Ishikawa (cell line): ENCODE measurements around the gene CTTNBP2.

Experiments
- CEBPB ChIP-seq: IDR thresholded peaks from 2 replicates; pipeline ENCODE4 v1.6.1; 2012
- CREB1 ChIP-seq: IDR thresholded peaks from 2 replicates; pipeline ENCODE4 v1.6.1; 2012; ENCODE audit warnings: low read depth
- EGR1 ChIP-seq: IDR thresholded peaks from 2 replicates; pipeline ENCODE4 v1.6.1; 2012
- EP300 ChIP-seq: IDR thresholded peaks from 2 replicates; pipeline ENCODE4 v1.6.1; 2012; ENCODE audit warnings: borderline replicate concordance
- FOXM1 ChIP-seq: IDR thresholded peaks from 2 replicates; pipeline ENCODE4 v1.6.1; 2012; ENCODE audit warnings: low read depth, borderline replicate concordance
- MAX ChIP-seq: IDR thresholded peaks from 2 replicates; pipeline ENCODE4 v1.6.1; 2012
- NFIC ChIP-seq: IDR thresholded peaks from 2 replicates; pipeline ENCODE4 v1.6.1; 2012
- TAF1 ChIP-seq: IDR thresholded peaks from 2 replicates; pipeline ENCODE4 v1.6.1; 2012; ENCODE audit warnings: low read depth, mild to moderate bottlenecking
- USF1 ChIP-seq: IDR thresholded peaks from 2 replicates; pipeline ENCODE4 v1.6.1; 2012
- YY1 ChIP-seq: IDR thresholded peaks from 2 replicates; pipeline ENCODE4 v1.6.1; 2012; ENCODE audit warnings: low read depth

- TF ChIP-seq USF1, result no peak
- TF ChIP-seq CEBPB, result no peak
- no peak for TF ChIP-seq EP300
- TF ChIP-seq MAX, result no peak
- no peak for TF ChIP-seq EGR1
- TF ChIP-seq FOXM1, result no peak
- TF ChIP-seq YY1, result no peak
- TF ChIP-seq NFIC, result no peak
- TF ChIP-seq TAF1, result no peak
- no peak for TF ChIP-seq CREB1
Measured at GRCh38 chr7:117664047-117664446, 209.2 kb downstream of the CTTNBP2 start.
